SK-N-SH treated with all-trans-retinoic acid at 6 μM for 48 hours (cell line): ENCODE data around the gene PARPBP.
A peak's percentile ranks its signal among the peaks of the same experiment; 100 is the strongest.
"Not testable (repeated sequence)": the region's sequence is repeated elsewhere in the genome, so short reads cannot be mapped to it uniquely, and the experiment has no call there.

Experiments
- ATAC-seq: fragments of 200-7000 bp; cut with Tn5 transposase; 3 replicates; pipeline ENCODE4 v1.9.1; 2020; ENCODE audit warnings: mild to moderate bottlenecking, moderate library complexity
- ARNTL ChIP-seq: fragments of 450-650 bp; formaldehyde crosslinking; IDR thresholded peaks from 2 replicates; pipeline ENCODE4 v1.5.0; 2020; ENCODE audit warnings: low read depth, mild to moderate bottlenecking, moderate library complexity, borderline replicate concordance
- BACH2 ChIP-seq: fragments of 250-450 bp; sonication (Bioruptor Pico); IDR thresholded peaks from 2 replicates; pipeline ENCODE4 v1.9.0; 2021; ENCODE audit warnings: mild to moderate bottlenecking, borderline replicate concordance
- RARB ChIP-seq: fragments of 250-450 bp; sonication (Bioruptor Pico); IDR thresholded peaks from 2 replicates; pipeline ENCODE4 v1.8.0; 2021; ENCODE audit warnings: mild to moderate bottlenecking, moderate library complexity
- TCF4 ChIP-seq: fragments of 250-450 bp; sonication (Bioruptor Pico); IDR thresholded peaks from 2 replicates; pipeline ENCODE4 v1.8.0; 2021; ENCODE audit warnings: mild to moderate bottlenecking, moderate library complexity, borderline replicate concordance
- ZC3H10 ChIP-seq: fragments of 250-450 bp; sonication (Bioruptor Pico); IDR thresholded peaks from 2 replicates; pipeline ENCODE4 v1.5.1; 2021; ENCODE audit warnings: mild to moderate bottlenecking, moderate library complexity
- ZFP30 ChIP-seq: fragments of 450-650 bp; formaldehyde crosslinking; IDR thresholded peaks from 2 replicates; pipeline ENCODE4 v1.5.0; 2022; ENCODE audit warnings: mild to moderate bottlenecking, moderate library complexity
- ZNF565 ChIP-seq: fragments of 450-650 bp; formaldehyde crosslinking; conservative IDR thresholded peaks from 2 replicates; pipeline ENCODE4 v1.5.0; 2020; ENCODE audit warnings: low read depth, mild to moderate bottlenecking, moderate library complexity
- ZNF70 ChIP-seq: fragments of 450-650 bp; formaldehyde crosslinking; IDR thresholded peaks from 2 replicates; pipeline ENCODE4 v1.5.0; 2020; ENCODE audit warnings: mild to moderate bottlenecking, moderate library complexity
- TF ChIP-seq, protein P1 (sequence below): fragments of 250-450 bp; sonication (Bioruptor Pico); IDR thresholded peaks from 2 replicates; pipeline ENCODE4 v1.8.0; 2020; ENCODE audit warnings: mild to moderate bottlenecking, moderate library complexity, borderline replicate concordance
- TF ChIP-seq, protein P2 (sequence below): fragments of 250-450 bp; sonication (Bioruptor Pico); IDR thresholded peaks from 2 replicates; pipeline ENCODE4 v1.5.0; 2020; ENCODE audit warnings: mild to moderate bottlenecking, moderate library complexity
- TF ChIP-seq, protein P3 (sequence below): fragments of 250-450 bp; sonication (Bioruptor Pico); IDR thresholded peaks from 2 replicates; pipeline ENCODE4 v1.5.1; 2021; ENCODE audit warnings: mild to moderate bottlenecking, moderate library complexity
- TF ChIP-seq, protein P4 (sequence below): fragments of 250-450 bp; sonication (Bioruptor Pico); IDR thresholded peaks from 2 replicates; pipeline ENCODE4 v1.8.0; 2021; ENCODE audit warnings: low read depth, mild to moderate bottlenecking, moderate library complexity, borderline replicate concordance

Gene PARPBP

DNA sequence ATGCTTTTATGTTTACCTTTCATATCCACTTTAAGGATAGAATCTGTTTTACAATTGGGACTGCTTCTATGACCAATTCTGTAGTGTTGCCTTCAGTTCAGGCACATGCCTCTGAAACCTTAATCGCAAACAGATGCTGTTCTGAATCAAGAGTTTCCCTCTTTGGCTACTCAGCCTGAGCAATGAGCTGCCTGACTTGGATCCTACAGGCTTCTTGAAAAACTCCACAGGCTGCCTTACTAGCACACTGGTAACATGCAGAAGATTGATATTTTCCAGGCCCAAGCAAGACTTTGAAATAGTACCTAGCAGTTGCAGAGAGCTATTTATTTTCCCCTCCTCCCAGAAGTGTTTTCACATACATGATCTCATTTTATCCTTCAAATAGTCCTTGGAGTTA lies 112.5 kb downstream of the PARPBP start:
- TF ChIP-seq TCF4 (CRISPR knock-in tag) (peak; percentile 17; the same call in 1 of the 2 replicates), BACH2 (CRISPR knock-in tag) (no peak), ZNF70 (CRISPR knock-in tag) (no peak), ZNF565 (CRISPR knock-in tag) (no peak)
- TF ChIP-seq, all 23 proteins: peak for 1
- peak; percentile 86 for ATAC-seq

DNA sequence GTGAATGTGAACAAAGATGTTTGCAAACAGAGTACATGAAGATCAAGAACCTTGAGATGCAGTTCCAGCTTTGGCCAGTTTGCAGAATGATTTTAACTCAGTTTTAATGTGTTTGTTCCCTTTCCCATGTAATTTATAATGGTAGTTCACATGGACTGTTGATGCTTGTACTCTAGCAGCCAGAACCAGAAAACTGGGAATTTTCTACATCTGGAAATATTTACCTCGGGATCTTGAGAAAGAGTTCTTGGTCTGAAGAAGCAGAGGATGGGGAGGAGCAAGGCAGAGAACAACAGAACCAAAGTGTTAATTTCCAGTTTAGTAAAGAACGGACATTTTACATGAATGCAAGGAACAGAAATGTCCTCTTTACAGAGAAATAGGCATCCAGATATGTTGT lies 114.6 kb downstream of the PARPBP start:
- ATAC-seq, result no peak

DNA sequence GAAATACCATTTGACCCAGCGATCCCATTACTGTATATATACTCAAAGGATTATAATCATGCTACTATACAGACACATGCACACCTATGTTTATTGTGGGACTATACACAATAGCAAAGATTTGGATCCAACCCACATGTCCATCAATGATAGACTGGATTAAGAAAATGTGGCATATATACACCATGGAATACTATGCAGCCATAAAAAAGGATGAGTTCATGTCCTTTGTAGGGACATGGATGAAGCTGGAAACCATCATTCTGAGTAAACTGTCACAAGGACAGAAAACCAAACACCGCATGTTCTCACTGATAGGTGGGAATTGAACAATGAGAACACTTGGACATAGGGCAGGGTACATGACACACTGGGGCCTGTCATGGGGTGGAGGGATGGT lies 120.9 kb downstream of the PARPBP start:
- not testable (repeated sequence) for ATAC-seq

More for the DNA sequence above, 114.6 kb downstream of the PARPBP start:
- TF ChIP-seq, protein P1, sequence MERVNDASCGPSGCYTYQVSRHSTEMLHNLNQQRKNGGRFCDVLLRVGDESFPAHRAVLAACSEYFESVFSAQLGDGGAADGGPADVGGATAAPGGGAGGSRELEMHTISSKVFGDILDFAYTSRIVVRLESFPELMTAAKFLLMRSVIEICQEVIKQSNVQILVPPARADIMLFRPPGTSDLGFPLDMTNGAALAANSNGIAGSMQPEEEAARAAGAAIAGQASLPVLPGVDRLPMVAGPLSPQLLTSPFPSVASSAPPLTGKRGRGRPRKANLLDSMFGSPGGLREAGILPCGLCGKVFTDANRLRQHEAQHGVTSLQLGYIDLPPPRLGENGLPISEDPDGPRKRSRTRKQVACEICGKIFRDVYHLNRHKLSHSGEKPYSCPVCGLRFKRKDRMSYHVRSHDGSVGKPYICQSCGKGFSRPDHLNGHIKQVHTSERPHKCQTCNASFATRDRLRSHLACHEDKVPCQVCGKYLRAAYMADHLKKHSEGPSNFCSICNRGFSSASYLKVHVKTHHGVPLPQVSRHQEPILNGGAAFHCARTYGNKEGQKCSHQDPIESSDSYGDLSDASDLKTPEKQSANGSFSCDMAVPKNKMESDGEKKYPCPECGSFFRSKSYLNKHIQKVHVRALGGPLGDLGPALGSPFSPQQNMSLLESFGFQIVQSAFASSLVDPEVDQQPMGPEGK (CRISPR knock-in tag), result no peak
- TF ChIP-seq, protein P2, sequence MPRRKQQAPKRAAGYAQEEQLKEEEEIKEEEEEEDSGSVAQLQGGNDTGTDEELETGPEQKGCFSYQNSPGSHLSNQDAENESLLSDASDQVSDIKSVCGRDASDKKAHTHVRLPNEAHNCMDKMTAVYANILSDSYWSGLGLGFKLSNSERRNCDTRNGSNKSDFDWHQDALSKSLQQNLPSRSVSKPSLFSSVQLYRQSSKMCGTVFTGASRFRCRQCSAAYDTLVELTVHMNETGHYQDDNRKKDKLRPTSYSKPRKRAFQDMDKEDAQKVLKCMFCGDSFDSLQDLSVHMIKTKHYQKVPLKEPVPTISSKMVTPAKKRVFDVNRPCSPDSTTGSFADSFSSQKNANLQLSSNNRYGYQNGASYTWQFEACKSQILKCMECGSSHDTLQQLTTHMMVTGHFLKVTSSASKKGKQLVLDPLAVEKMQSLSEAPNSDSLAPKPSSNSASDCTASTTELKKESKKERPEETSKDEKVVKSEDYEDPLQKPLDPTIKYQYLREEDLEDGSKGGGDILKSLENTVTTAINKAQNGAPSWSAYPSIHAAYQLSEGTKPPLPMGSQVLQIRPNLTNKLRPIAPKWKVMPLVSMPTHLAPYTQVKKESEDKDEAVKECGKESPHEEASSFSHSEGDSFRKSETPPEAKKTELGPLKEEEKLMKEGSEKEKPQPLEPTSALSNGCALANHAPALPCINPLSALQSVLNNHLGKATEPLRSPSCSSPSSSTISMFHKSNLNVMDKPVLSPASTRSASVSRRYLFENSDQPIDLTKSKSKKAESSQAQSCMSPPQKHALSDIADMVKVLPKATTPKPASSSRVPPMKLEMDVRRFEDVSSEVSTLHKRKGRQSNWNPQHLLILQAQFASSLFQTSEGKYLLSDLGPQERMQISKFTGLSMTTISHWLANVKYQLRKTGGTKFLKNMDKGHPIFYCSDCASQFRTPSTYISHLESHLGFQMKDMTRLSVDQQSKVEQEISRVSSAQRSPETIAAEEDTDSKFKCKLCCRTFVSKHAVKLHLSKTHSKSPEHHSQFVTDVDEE (CRISPR knock-in tag), result no peak
- no peak for TF ChIP-seq ZC3H10 (CRISPR knock-in tag)
- TF ChIP-seq ZFP30 (CRISPR knock-in tag), result no peak
- TF ChIP-seq ARNTL (CRISPR knock-in tag), result no peak
- no peak for TF ChIP-seq ZNF565 (CRISPR knock-in tag)
- TF ChIP-seq, protein P3, sequence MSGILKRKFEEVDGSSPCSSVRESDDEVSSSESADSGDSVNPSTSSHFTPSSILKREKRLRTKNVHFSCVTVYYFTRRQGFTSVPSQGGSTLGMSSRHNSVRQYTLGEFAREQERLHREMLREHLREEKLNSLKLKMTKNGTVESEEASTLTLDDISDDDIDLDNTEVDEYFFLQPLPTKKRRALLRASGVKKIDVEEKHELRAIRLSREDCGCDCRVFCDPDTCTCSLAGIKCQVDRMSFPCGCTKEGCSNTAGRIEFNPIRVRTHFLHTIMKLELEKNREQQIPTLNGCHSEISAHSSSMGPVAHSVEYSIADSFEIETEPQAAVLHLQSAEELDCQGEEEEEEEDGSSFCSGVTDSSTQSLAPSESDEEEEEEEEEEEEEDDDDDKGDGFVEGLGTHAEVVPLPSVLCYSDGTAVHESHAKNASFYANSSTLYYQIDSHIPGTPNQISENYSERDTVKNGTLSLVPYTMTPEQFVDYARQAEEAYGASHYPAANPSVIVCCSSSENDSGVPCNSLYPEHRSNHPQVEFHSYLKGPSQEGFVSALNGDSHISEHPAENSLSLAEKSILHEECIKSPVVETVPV (CRISPR knock-in tag), result no peak
- no peak for TF ChIP-seq RARB
- TF ChIP-seq, protein P4, sequence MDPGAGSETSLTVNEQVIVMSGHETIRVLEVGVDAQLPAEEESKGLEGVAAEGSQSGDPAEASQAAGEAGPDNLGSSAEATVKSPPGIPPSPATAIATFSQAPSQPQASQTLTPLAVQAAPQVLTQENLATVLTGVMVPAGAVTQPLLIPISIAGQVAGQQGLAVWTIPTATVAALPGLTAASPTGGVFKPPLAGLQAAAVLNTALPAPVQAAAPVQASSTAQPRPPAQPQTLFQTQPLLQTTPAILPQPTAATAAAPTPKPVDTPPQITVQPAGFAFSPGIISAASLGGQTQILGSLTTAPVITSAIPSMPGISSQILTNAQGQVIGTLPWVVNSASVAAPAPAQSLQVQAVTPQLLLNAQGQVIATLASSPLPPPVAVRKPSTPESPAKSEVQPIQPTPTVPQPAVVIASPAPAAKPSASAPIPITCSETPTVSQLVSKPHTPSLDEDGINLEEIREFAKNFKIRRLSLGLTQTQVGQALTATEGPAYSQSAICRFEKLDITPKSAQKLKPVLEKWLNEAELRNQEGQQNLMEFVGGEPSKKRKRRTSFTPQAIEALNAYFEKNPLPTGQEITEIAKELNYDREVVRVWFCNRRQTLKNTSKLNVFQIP, result no peak
